ENCODE data around the gene ATG16L2. TPM values are rescaled to one million over a fixed set of nuclear protein-coding genes. Genes with fewer than 3 reads are reported as not detected.

The ATG16L2 gene
- total RNA-seq, 3 donors from 2014 or later: 37.7 to 64.3 (median 52.5) TPM

- DNase-seq (no peak), ATAC-seq (no peak)
- no peaks in the 10 kb centered on the region for H3K36me3 ChIP-seq (ENCODE audit: low read depth)
- intact Hi-C loops (cut with DNase I, micrococcal nuclease): no loop called here
- TF ChIP-seq, protein P1, sequence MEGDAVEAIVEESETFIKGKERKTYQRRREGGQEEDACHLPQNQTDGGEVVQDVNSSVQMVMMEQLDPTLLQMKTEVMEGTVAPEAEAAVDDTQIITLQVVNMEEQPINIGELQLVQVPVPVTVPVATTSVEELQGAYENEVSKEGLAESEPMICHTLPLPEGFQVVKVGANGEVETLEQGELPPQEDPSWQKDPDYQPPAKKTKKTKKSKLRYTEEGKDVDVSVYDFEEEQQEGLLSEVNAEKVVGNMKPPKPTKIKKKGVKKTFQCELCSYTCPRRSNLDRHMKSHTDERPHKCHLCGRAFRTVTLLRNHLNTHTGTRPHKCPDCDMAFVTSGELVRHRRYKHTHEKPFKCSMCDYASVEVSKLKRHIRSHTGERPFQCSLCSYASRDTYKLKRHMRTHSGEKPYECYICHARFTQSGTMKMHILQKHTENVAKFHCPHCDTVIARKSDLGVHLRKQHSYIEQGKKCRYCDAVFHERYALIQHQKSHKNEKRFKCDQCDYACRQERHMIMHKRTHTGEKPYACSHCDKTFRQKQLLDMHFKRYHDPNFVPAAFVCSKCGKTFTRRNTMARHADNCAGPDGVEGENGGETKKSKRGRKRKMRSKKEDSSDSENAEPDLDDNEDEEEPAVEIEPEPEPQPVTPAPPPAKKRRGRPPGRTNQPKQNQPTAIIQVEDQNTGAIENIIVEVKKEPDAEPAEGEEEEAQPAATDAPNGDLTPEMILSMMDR (IDR thresholded peaks at IDR 0.05): no peak
- H3K9me3 ChIP-seq: no peaks in the 10 kb centered on the region
- H3K4me3 ChIP-seq: no peak overlapping the region
- no peaks in the 10 kb centered on the region for H3K4me1 ChIP-seq (ENCODE audit: low read depth)
Measured at GRCh38 chr11:72842653-72843330, 28.6 kb downstream of the ATG16L2 start.

DNA sequence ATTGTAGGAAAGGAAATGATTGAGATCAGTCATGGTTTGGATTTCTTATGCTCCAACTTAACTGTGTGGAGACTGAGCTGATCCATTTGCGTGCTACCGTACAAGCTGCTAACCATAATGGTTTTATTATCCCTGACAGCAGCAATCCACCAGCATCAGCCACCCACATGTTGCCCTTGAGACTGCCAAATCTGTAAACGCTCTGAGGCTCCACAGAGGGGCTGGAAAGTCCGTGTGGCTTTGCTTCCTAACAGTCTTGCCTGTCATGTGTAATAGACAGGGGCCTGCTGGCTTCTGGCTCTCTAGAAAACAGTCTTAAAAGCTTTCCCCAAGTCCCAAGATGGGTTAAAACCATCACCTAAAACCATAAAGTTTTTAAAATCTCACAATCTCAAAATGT is 30.1 kb downstream of the ATG16L2 start:
- DNase-seq (no peak), ATAC-seq (peak; percentile 15)
- Histone ChIP-seq H3K4me1 (ENCODE audit: low read depth) (no peaks in the 10 kb centered on the region), H3K36me3 (ENCODE audit: low read depth) (no peaks in the 10 kb centered on the region), H3K4me3 (no peak overlapping the region), H3K9me3 (no peaks in the 10 kb centered on the region)
- intact Hi-C loops (cut with DNase I, micrococcal nuclease): no loop called here
- TF ChIP-seq, protein P1 (IDR thresholded peaks at IDR 0.05): no peak

GRCh38 chr11:72848846-72849466 is 34.7 kb downstream of the ATG16L2 start:
- peak in 2 of 3 donors; percentile 41 to 63 for DNase-seq
- H3K4me1 ChIP-seq (ENCODE audit: low read depth): no peaks in the 10 kb centered on the region
- H3K36me3 ChIP-seq (ENCODE audit: low read depth): no peaks in the 10 kb centered on the region
- TF ChIP-seq, protein P1 (IDR thresholded peaks at IDR 0.05): peak; percentile 32
- H3K4me3 ChIP-seq: no peak overlapping the region
- intact Hi-C loops (cut with DNase I, micrococcal nuclease): no loop called here
- H3K9me3 ChIP-seq: no peaks in the 10 kb centered on the region
- ATAC-seq: peak; percentile 72

GRCh38 chr11:72850832-72851231 is 36.6 kb downstream of the ATG16L2 start:
- Histone ChIP-seq H3K4me3 (no peak overlapping the region), H3K4me1 (ENCODE audit: low read depth) (no peaks in the 10 kb centered on the region), H3K9me3 (no peaks in the 10 kb centered on the region), H3K36me3 (ENCODE audit: low read depth) (no peaks in the 10 kb centered on the region)
- no peak for ATAC-seq
- intact Hi-C loops (cut with DNase I, micrococcal nuclease): no loop called here
- DNase-seq: no peak
- TF ChIP-seq, protein P1 (IDR thresholded peaks at IDR 0.05): no peak

DNA sequence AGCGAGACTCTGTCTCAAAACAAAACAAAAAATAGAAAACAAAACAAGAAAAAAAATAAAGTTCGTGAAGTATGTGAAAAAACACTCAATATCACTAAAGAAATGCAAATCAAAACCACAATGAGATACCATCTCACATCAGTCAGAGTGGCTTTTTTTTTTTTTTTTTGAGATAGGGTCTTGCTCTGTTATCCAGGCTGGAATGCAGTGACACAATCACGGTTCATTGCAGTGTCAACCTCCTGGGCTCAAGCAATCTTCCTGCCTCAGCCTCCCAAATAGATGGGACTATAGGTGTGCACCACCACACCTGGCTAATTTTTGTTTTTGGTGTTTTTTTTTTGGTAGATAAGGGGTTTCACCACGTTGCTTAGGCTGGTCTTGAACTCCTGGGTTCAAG is 37.5 kb downstream of the ATG16L2 start:
- H3K4me3 ChIP-seq: no peak overlapping the region
- TF ChIP-seq, protein P1 (IDR thresholded peaks at IDR 0.05): no peak
- DNase-seq: no peak
- no peaks in the 10 kb centered on the region for H3K4me1 ChIP-seq (ENCODE audit: low read depth)
- H3K9me3 ChIP-seq: no peaks in the 10 kb centered on the region
- no peaks in the 10 kb centered on the region for H3K36me3 ChIP-seq (ENCODE audit: low read depth)
- no peak for ATAC-seq
- intact Hi-C loops (cut with DNase I, micrococcal nuclease): no loop called here

Measured in mucosa of descending colon (tissue), 3 donors.